CD4-positive, alpha-beta memory T cell (primary cell): ENCODE data around the gene TARBP2. TPM values are rescaled to one million over a fixed set of nuclear protein-coding genes. Genes with fewer than 3 reads are reported as not detected.

ENCODE experiments used
- CTCF ChIA-PET: fragments of 350-600 bp; sonication (Branson Sonifier 250); formaldehyde crosslinking; loops from one replicate; lab custom pipeline; 2021; ENCODE audit warnings: inconsistent platforms; ENCODE audit not compliant: partially characterized antibody; lab: Charles Lee
- POLR2A ChIA-PET: fragments of 350-600 bp; sonication (Branson Sonifier 250); formaldehyde crosslinking; loops from one replicate; lab custom pipeline; 2021; ENCODE audit not compliant: partially characterized antibody; lab: Charles Lee
- DNase-seq, 5 donors: peaks; one replicate each; pipeline versions ENCODE4 v3.0.0 to v3.0.0-alpha.2; 2020 to 2022; ENCODE audit warnings: mixed read lengths in 1 of 5
- H3K27ac ChIP-seq: one replicate; pipeline ENCODE4 v1.7.0; 2013; ENCODE audit warnings: low read depth, low read length
- H3K27me3 ChIP-seq: 2 replicates; pipeline ENCODE4 v1.7.0; 2013; ENCODE audit warnings: mild to moderate bottlenecking, low read length, moderate library complexity; ENCODE audit not compliant: insufficient read depth
- H3K36me3 ChIP-seq: 2 replicates; pipeline ENCODE4 v1.7.0; 2013; ENCODE audit warnings: mild to moderate bottlenecking, low read length, moderate library complexity; ENCODE audit not compliant: insufficient read depth
- H3K4me1 ChIP-seq: 2 replicates; pipeline ENCODE4 v1.7.0; 2013; ENCODE audit warnings: mild to moderate bottlenecking, low read length, moderate library complexity; ENCODE audit not compliant: insufficient read depth
- H3K4me3 ChIP-seq, 2 donors: one replicate each; pipeline ENCODE4 v1.7.0; 2013; ENCODE audit warnings: low read length in 2 of 2, mild to moderate bottlenecking in 1 of 2
- H3K9me3 ChIP-seq, 2 donors: one replicate each; pipeline ENCODE4 v1.7.0; 2013; ENCODE audit warnings: low read length in 2 of 2, control low read depth in 1 of 2; ENCODE audit not compliant: control insufficient read depth in 1 of 2
- H3K27ac Mint-ChIP-seq, 7 donors: one replicate each; pipeline ENCODE4 v1.8.0; 2020 to 2021; ENCODE audit warnings: mixed read lengths in 7 of 7, mild to moderate bottlenecking in 6 of 7, inconsistent platforms in 3 of 7, moderate library complexity in 3 of 7
- H3K27me3 Mint-ChIP-seq, 2 donors: one replicate each; pipeline ENCODE4 v1.8.0; 2020 to 2021; ENCODE audit warnings: mixed read lengths in 2 of 2
- H3K36me3 Mint-ChIP-seq, 2 donors: one replicate each; pipeline ENCODE4 v1.8.0; 2020 to 2021; ENCODE audit warnings: mixed read lengths in 2 of 2, inconsistent platforms in 1 of 2, mild to moderate bottlenecking in 1 of 2
- H3K4me1 Mint-ChIP-seq, 4 donors: one replicate each; pipeline ENCODE4 v1.8.0; 2020 to 2021; ENCODE audit warnings: mixed read lengths in 4 of 4, mild to moderate bottlenecking in 1 of 4
- H3K4me3 Mint-ChIP-seq, 8 donors: one replicate each; pipeline ENCODE4 v1.8.0; 2020 to 2021; ENCODE audit warnings: mixed read lengths in 8 of 8, mild to moderate bottlenecking in 7 of 8, moderate library complexity in 6 of 8, inconsistent platforms in 3 of 8
- H3K9me3 Mint-ChIP-seq, 8 donors: one replicate each; pipeline ENCODE4 v1.8.0; 2020 to 2021; ENCODE audit warnings: mixed read lengths in 8 of 8, mild to moderate bottlenecking in 5 of 8, inconsistent platforms in 3 of 8, moderate library complexity in 1 of 8
- intact Hi-C: fragments of 100-400 bp; cut with micrococcal nuclease; formaldehyde crosslinking; loops from one replicate; pipeline ENCODE4 v1.15.1; 2023
- polyA plus RNA-seq, 2 donors: library from polyadenylated mRNA; unstranded; fragments of 300-500 nt; fragmentation: Illumina TruSeq; gene quantifications; one replicate each; pipeline ENCODE4 v1.2.3, GENCODE V29; 2021
- total RNA-seq, 2 experiments: library from RNA; stranded (reverse); gene quantifications; one replicate each; pipeline ENCODE4 v1.2.3, GENCODE V29; 2021

TARBP2 gene
- total and polyA plus RNA-seq, 4 experiments from 2014 or later, result 24.5 to 37.0 (median 30.0) TPM

DNA sequence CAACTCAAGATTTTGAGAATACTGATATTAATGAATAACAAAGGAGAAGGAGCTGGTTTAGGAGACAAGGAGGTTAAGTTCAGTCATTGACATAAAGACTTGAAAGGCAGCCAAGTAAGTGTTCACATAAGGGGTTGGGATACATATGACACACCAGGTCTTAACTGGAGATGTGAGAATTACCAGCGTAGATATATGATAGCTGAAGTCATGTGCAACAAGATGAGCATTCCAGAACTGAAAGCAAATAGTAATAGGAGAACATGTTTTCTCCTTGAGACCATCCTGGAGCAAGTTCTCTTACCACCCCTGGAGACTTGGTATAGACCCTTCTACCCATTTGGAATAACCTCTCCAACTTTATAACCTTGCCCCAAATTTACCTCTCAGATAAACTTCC is 49.5 kb downstream of the TARBP2 start:
- DNase-seq, result no peak
- Mint-ChIP-seq H3K27me3 (no peaks in the 10 kb centered on the region), H3K9me3 (no peaks in the 10 kb centered on the region), H3K27ac (no peak overlapping the region), H3K36me3 (peaks cover 13 to 28% of the 10 kb centered on the region in 2 donors), H3K4me3 (no peak overlapping the region), H3K4me1 (peaks cover 0 to 5% (median 2%) of the 10 kb centered on the region in 4 donors)
- intact Hi-C loops, result no loop called here
- ChIA-PET CTCF (interaction anchor here (1.3 kb wide), 1 partner anchor 14 kb away, joined by 3 read pairs; no protein-coding TSS in a partner anchor), POLR2A (no interaction called here)
- Histone ChIP-seq H3K4me3 (no peak overlapping the region), H3K9me3 (no peaks in the 10 kb centered on the region), H3K36me3 (peaks cover 3% of the 10 kb centered on the region), H3K27me3 (no peaks in the 10 kb centered on the region), H3K27ac (no peak overlapping the region), H3K4me1 (no peaks in the 10 kb centered on the region)

DNA sequence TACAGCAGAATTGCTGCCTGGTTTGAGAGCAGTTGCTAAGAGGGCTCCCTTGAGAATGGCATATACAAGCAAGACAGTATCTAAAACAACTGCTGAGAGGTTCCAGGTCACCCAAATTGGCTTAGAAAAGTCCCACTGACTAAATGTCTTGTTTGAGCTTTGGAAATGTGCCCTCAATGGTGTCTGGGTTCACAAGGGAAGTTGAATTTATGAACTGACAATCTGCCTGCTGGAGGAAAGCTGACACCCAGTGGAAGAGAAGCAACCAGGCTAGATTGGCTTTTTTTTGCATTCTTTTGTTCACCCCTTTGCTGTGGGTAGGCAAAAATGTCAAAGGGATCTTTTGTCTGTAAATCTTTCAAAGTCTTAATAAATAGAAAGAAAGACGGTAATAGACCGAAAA is 50.8 kb downstream of the TARBP2 start:
- Mint-ChIP-seq H3K27me3 (no peaks in the 10 kb centered on the region), H3K4me3 (peak overlapping the region in 1 of 8 donors; percentile 29), H3K36me3 (peaks cover 13 to 28% of the 10 kb centered on the region in 2 donors), H3K9me3 (no peaks in the 10 kb centered on the region), H3K4me1 (peaks cover 0 to 5% (median 2%) of the 10 kb centered on the region in 4 donors), H3K27ac (peak overlapping the region in 3 of 7 donors; percentile 16 to 79 (median 68))
- DNase-seq, result no peak
- Histone ChIP-seq H3K4me1 (no peaks in the 10 kb centered on the region), H3K27ac (no peak overlapping the region), H3K4me3 (no peak overlapping the region), H3K27me3 (no peaks in the 10 kb centered on the region), H3K9me3 (no peaks in the 10 kb centered on the region), H3K36me3 (peaks cover 3% of the 10 kb centered on the region)
- intact Hi-C loops, result no loop called here
- CTCF ChIA-PET, result interaction anchor here (1.1 kb wide), 1 partner anchor 43 kb away, joined by 3 read pairs; no protein-coding TSS in a partner anchor
- POLR2A ChIA-PET, result no interaction called here

DNA sequence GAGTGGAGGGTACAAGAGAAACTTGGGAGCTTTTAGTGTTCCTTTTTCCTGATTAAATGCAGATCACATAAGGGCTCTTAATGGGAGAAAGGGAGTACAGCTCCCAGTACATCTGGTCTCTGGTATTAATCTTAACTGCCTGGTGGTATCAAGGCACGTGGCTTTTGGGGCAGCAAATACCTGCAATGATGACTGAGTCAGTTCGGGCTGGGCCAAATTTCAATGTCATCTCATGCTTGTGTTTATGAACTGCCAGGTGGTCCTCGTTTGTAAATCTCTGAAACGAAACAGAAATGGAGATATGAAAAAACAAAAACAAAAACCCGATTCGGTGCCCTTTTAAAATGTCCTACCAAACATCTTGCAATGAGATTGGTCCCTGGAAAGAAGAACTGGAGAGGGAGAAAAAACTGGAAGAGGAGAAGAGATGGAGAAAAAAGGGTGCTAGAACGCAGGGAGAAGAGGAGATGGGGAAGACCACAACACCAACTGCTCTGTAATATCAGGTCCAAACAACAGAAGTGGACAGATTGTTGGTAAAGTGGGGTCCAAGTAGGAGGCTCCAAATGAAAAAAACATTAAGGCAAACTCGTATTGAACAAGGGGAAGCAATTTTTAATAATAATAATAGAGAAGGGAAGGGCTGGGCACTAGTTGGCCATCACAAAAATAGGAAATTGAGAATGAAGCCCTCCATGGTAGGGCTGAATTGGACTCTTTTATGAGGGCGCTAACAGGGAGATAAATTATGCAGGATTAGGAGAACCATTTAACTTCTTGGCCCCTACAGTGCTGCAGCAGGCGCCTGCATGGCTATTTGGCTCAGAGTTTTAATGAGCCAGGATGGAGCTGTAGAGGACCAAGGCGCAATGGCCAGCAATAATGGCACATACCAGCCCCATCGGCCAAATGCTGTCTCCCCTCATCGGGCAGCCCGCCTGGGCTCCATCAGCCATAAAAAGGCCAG is 51.6 kb downstream of the TARBP2 start:
- ChIA-PET POLR2A (no interaction called here), CTCF (interaction anchor here (1.1 kb wide), 1 partner anchor 44 kb away, joined by 3 read pairs; no protein-coding TSS in a partner anchor)
- H3K9me3 Mint-ChIP-seq, result no peaks in the 10 kb centered on the region

More for the DNA sequence above, 51.6 kb downstream of the TARBP2 start:
- no peak for DNase-seq
- Mint-ChIP-seq H3K36me3 (peaks cover 13 to 28% of the 10 kb centered on the region in 2 donors), H3K4me1 (peaks cover 1 to 5% (median 3%) of the 10 kb centered on the region in 4 donors), H3K4me3 (no peak overlapping the region), H3K27me3 (no peaks in the 10 kb centered on the region), H3K27ac (peak overlapping the region in 5 of 7 donors; percentile 15 to 79 (median 68))
- Histone ChIP-seq H3K36me3 (peaks cover 3% of the 10 kb centered on the region), H3K9me3 (no peaks in the 10 kb centered on the region), H3K4me3 (no peak overlapping the region), H3K27ac (no peak overlapping the region), H3K4me1 (no peaks in the 10 kb centered on the region), H3K27me3 (no peaks in the 10 kb centered on the region)
- intact Hi-C loops, result no loop called here

Other genes starting within 250 kb of the TARBP2 start
- gene ESPL1, start 233.0 kb upstream of the TARBP2 start, total RNA-seq, result under 1 TPM; 0.20 to 0.55 TPM
- under 1 TPM in 1 of 2 donors, not detected in 1; 0.16 TPM for gene ESPL1, start 233.0 kb upstream of the TARBP2 start, polyA plus RNA-seq
- 100 to 1,000 TPM; 717 to 718 TPM for gene PFDN5, start 205.7 kb upstream of the TARBP2 start, total RNA-seq
- gene PFDN5, start 205.7 kb upstream of the TARBP2 start, polyA plus RNA-seq, result 1,000 to 10,000 TPM; 1,306 to 1,410 TPM
- gene MYG1, start 201.6 kb upstream of the TARBP2 start, total RNA-seq, result 10 to 100 TPM; 46.0 to 50.8 TPM
- 10 to 100 TPM; 62.4 to 78.2 TPM for gene MYG1, start 201.6 kb upstream of the TARBP2 start, polyA plus RNA-seq
- gene AAAS, start 179.7 kb upstream of the TARBP2 start, total RNA-seq, result 10 to 100 TPM; 63.6 to 66.5 TPM
- 10 to 100 TPM; 32.5 to 47.8 TPM for gene AAAS, start 179.7 kb upstream of the TARBP2 start, polyA plus RNA-seq
- not detected for gene SP7, start 164.9 kb upstream of the TARBP2 start, total RNA-seq
- not detected for gene SP7, start 164.9 kb upstream of the TARBP2 start, polyA plus RNA-seq
- gene SP1, start 121.1 kb upstream of the TARBP2 start, total RNA-seq, result 100 to 1,000 TPM; 109 to 110 TPM
- gene SP1, start 121.1 kb upstream of the TARBP2 start, polyA plus RNA-seq, result 10 to 100 TPM in 1 of 2 donors, 1 to 10 TPM in 1; 4.3 to 10.6 TPM
- not detected for gene AMHR2, start 77.4 kb upstream of the TARBP2 start, total RNA-seq
- not detected for gene AMHR2, start 77.4 kb upstream of the TARBP2 start, polyA plus RNA-seq
- 100 to 1,000 TPM; 242 to 247 TPM for gene PRR13, start 59.5 kb upstream of the TARBP2 start, total RNA-seq
- 100 to 1,000 TPM; 545 to 843 TPM for gene PRR13, start 59.5 kb upstream of the TARBP2 start, polyA plus RNA-seq
- 100 to 1,000 TPM; 848 to 858 TPM for gene PCBP2, start 49.2 kb upstream of the TARBP2 start, total RNA-seq
- 100 to 1,000 TPM in 1 of 2 donors, 10 to 100 TPM in 1; 88.0 to 118 TPM for gene PCBP2, start 49.2 kb upstream of the TARBP2 start, polyA plus RNA-seq
- 10 to 100 TPM; 25.0 to 28.2 TPM for gene MAP3K12, start 1.8 kb upstream of the TARBP2 start, total RNA-seq
- gene MAP3K12, start 1.8 kb upstream of the TARBP2 start, polyA plus RNA-seq, result 1 to 10 TPM; 3.1 to 8.5 TPM
- not detected for gene NPFF, start 6.2 kb downstream of the TARBP2 start, total RNA-seq
- not detected for gene NPFF, start 6.2 kb downstream of the TARBP2 start, polyA plus RNA-seq
- 10 to 100 TPM; 26.8 to 35.8 TPM for gene ATF7, start 125.1 kb downstream of the TARBP2 start, total RNA-seq
- gene ATF7, start 125.1 kb downstream of the TARBP2 start, polyA plus RNA-seq, result 10 to 100 TPM; 16.3 to 16.4 TPM
- gene ATP5MC2, start 174.8 kb downstream of the TARBP2 start, total RNA-seq, result 100 to 1,000 TPM; 238 to 246 TPM
- gene ATP5MC2, start 174.8 kb downstream of the TARBP2 start, polyA plus RNA-seq, result 100 to 1,000 TPM; 519 to 581 TPM
- gene CALCOCO1, start 226.2 kb downstream of the TARBP2 start, total RNA-seq, result 100 to 1,000 TPM; 177 to 178 TPM
- 10 to 100 TPM; 77.3 to 88.3 TPM for gene CALCOCO1, start 226.2 kb downstream of the TARBP2 start, polyA plus RNA-seq